Measurements from ENCODE around the gene DCBLD1. TPM values are rescaled to one million over a fixed set of nuclear protein-coding genes. Genes with fewer than 3 reads are reported as not detected.

Gene DCBLD1
- total RNA-seq, 1 experiment from 2014 or later = 19.5 TPM

DNA sequence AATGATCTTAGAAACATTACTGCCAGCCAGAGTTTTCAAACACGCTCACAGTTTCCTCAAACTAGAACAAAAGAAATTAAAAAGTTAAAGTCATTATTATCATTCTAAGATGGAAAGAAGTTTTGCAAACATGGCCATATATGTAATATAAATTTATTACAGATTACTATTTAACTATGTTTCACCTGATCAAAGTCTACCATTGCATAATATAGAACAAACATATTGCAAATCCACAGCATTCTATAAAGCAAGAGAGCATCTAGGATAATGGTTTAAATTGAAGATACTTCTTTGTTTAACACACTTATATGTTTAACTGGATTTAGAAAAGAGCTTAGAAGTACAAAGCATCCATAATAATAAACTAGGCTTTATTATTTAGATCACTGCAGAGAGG lies 26.2 kb upstream of the DCBLD1 start:
- Histone ChIP-seq H3K4me1 (ENCODE audit: control insufficient read depth in 1 of 2, insufficient read depth in 2 of 2, low read length in 2 of 2) (no peaks in the 10 kb centered on the region), H3K36me3 (ENCODE audit: control insufficient read depth in 1 of 2, insufficient read depth in 2 of 2, low read length in 2 of 2) (no peaks in the 10 kb centered on the region), H3K9me2 (ENCODE audit: insufficient read depth) (no peaks in the 10 kb centered on the region), H3K27me3 (ENCODE audit: insufficient read depth, low read length) (no peaks in the 10 kb centered on the region), H3K4me2 (ENCODE audit: low read length) (no peak overlapping the region), H3K27ac (ENCODE audit: low read depth, low read length) (no peak overlapping the region), H3K9ac (ENCODE audit: low read length) (no peak overlapping the region), H2AFZ (ENCODE audit: low read depth, low read length, poor library complexity, severe bottlenecking) (no peak overlapping the region), H4K20me1 (ENCODE audit: insufficient read depth) (no peaks in the 10 kb centered on the region), H3K4me3 (replicated peaks in 1 of 2; ENCODE audit: low read depth in 1 of 2, low read length in 2 of 2) (no peak overlapping the region), H3K9me3 (ENCODE audit: control insufficient read depth in 1 of 2, insufficient read depth in 1 of 2, low read depth in 1 of 2, low read length in 2 of 2) (no peaks in the 10 kb centered on the region), H3K79me2 (ENCODE audit: insufficient read depth, low read length) (no peaks in the 10 kb centered on the region)
- ChIA-PET RAD21 (ENCODE audit: low non-redundant PET in 1 of 2, low total read pairs in 2 of 2, uncharacterized antibody in 2 of 2, unreplicated experiment in 2 of 2) (no interaction called here), POLR2A (no interaction called here), CTCF (interaction anchor here (1.0 kb wide), 1 partner anchor 16 kb away, joined by 3 read pairs; no protein-coding TSS in a partner anchor)
- no peak for ATAC-seq
- no peak for DNase-seq (ENCODE audit: low read depth, low spot score)
- TF ChIP-seq CEBPB (IDR thresholded peaks at IDR 0.05; ENCODE audit: low read depth) (no peak), POLR2A (IDR thresholded peaks at IDR 0.05; ENCODE audit: borderline replicate concordance, extremely low read depth, insufficient read depth, insufficient read length) (no peak), EGR1 (IDR thresholded peaks at IDR 0.05; ENCODE audit: low read depth) (no peak), EZH2 (IDR thresholded peaks at IDR 0.05) (no peak), RAD21 (IDR thresholded peaks at IDR 0.05; ENCODE audit: low read depth) (no peak)
- TF ChIP-seq, protein P1, sequence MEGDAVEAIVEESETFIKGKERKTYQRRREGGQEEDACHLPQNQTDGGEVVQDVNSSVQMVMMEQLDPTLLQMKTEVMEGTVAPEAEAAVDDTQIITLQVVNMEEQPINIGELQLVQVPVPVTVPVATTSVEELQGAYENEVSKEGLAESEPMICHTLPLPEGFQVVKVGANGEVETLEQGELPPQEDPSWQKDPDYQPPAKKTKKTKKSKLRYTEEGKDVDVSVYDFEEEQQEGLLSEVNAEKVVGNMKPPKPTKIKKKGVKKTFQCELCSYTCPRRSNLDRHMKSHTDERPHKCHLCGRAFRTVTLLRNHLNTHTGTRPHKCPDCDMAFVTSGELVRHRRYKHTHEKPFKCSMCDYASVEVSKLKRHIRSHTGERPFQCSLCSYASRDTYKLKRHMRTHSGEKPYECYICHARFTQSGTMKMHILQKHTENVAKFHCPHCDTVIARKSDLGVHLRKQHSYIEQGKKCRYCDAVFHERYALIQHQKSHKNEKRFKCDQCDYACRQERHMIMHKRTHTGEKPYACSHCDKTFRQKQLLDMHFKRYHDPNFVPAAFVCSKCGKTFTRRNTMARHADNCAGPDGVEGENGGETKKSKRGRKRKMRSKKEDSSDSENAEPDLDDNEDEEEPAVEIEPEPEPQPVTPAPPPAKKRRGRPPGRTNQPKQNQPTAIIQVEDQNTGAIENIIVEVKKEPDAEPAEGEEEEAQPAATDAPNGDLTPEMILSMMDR (IDR thresholded peaks at IDR 0.05 in 2 of 3, conservative IDR thresholded peaks at IDR 0.05 in 1 of 3; ENCODE audit: borderline replicate concordance in 1 of 3, insufficient read depth in 1 of 3, low read depth in 2 of 3, low read length in 2 of 3) = no peak
- intact Hi-C loops (cut with micrococcal nuclease) = no loop called here
- no TSS peak for BruUV-seq (replicated peaks)

DNA sequence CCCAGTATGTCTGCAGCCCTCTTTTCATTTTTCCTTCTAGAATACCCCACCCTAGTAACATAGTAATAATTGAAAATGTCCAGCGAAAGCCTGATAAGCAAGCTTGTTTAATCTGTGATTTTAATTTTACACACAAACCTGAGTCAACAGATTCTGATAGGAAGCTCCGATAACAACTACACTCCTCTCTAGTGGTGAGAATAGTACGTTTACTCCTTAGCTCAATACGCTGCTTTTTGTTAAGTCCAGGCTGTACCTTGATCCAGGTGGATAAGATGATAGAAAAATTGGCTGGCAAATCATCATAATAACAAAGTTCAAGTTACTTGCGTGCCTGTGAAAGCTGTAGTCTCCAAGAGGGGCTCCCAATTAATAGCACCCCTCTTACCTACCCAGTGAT lies 25.5 kb upstream of the DCBLD1 start:
- no peaks in the 10 kb centered on the region for H3K36me3 ChIP-seq (ENCODE audit: control insufficient read depth in 1 of 2, insufficient read depth in 2 of 2, low read length in 2 of 2)
- H3K27ac ChIP-seq (ENCODE audit: low read depth, low read length) = no peak overlapping the region
- no peak overlapping the region for H2AFZ ChIP-seq (ENCODE audit: low read depth, low read length, poor library complexity, severe bottlenecking)
- intact Hi-C loops (cut with micrococcal nuclease) = no loop called here
- H3K4me3 ChIP-seq (replicated peaks in 1 of 2; ENCODE audit: low read depth in 1 of 2, low read length in 2 of 2) = no peak overlapping the region
- no peaks in the 10 kb centered on the region for H3K9me3 ChIP-seq (ENCODE audit: control insufficient read depth in 1 of 2, insufficient read depth in 1 of 2, low read depth in 1 of 2, low read length in 2 of 2)
- H3K27me3 ChIP-seq (ENCODE audit: insufficient read depth, low read length) = no peaks in the 10 kb centered on the region
- DNase-seq (ENCODE audit: low read depth, low spot score) = no peak
- CTCF ChIA-PET = interaction anchor here (1.0 kb wide), 1 partner anchor 15 kb away, joined by 3 read pairs; no protein-coding TSS in a partner anchor
- no peak for ATAC-seq
- no peaks in the 10 kb centered on the region for H3K4me1 ChIP-seq (ENCODE audit: control insufficient read depth in 1 of 2, insufficient read depth in 2 of 2, low read length in 2 of 2)
- no peak overlapping the region for H3K4me2 ChIP-seq (ENCODE audit: low read length)
- POLR2A ChIA-PET = no interaction called here
- no TSS peak for BruUV-seq (replicated peaks)
- H3K9ac ChIP-seq (ENCODE audit: low read length) = no peak overlapping the region
- H3K79me2 ChIP-seq (ENCODE audit: insufficient read depth, low read length) = no peaks in the 10 kb centered on the region
- RAD21 ChIA-PET (ENCODE audit: low non-redundant PET in 1 of 2, low total read pairs in 2 of 2, uncharacterized antibody in 2 of 2, unreplicated experiment in 2 of 2) = no interaction called here
- H4K20me1 ChIP-seq (ENCODE audit: insufficient read depth) = no peaks in the 10 kb centered on the region
- H3K9me2 ChIP-seq (ENCODE audit: insufficient read depth) = no peaks in the 10 kb centered on the region
- no peak for TF ChIP-seq EGR1 (IDR thresholded peaks at IDR 0.05; ENCODE audit: low read depth)
- TF ChIP-seq RAD21 (IDR thresholded peaks at IDR 0.05; ENCODE audit: low read depth) = no peak
- TF ChIP-seq SP1 (IDR thresholded peaks at IDR 0.05; ENCODE audit: low read depth) = no peak
- TF ChIP-seq FOSL1 (IDR thresholded peaks at IDR 0.05; ENCODE audit: low read depth) = no peak
- no peak for TF ChIP-seq ELF1 (IDR thresholded peaks at IDR 0.05; ENCODE audit: borderline replicate concordance, low read depth)
- no peak for TF ChIP-seq ZFX (IDR thresholded peaks at IDR 0.05)
- no peak for TF ChIP-seq TCF7L2 (IDR thresholded peaks at IDR 0.05; ENCODE audit: borderline replicate concordance, extremely low read depth, insufficient read depth, insufficient read length)
- TF ChIP-seq CEBPB (IDR thresholded peaks at IDR 0.05; ENCODE audit: low read depth) = no peak
- no peak for TF ChIP-seq JUND (IDR thresholded peaks at IDR 0.05)
- TF ChIP-seq SRF (IDR thresholded peaks at IDR 0.05; ENCODE audit: low read depth) = no peak
- TF ChIP-seq, protein P2, sequence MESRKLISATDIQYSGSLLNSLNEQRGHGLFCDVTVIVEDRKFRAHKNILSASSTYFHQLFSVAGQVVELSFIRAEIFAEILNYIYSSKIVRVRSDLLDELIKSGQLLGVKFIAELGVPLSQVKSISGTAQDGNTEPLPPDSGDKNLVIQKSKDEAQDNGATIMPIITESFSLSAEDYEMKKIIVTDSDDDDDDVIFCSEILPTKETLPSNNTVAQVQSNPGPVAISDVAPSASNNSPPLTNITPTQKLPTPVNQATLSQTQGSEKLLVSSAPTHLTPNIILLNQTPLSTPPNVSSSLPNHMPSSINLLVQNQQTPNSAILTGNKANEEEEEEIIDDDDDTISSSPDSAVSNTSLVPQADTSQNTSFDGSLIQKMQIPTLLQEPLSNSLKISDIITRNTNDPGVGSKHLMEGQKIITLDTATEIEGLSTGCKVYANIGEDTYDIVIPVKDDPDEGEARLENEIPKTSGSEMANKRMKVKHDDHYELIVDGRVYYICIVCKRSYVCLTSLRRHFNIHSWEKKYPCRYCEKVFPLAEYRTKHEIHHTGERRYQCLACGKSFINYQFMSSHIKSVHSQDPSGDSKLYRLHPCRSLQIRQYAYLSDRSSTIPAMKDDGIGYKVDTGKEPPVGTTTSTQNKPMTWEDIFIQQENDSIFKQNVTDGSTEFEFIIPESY (IDR thresholded peaks at IDR 0.05; ENCODE audit: extremely low read depth, insufficient replicate concordance, low read length) = no peak
- no peak for TF ChIP-seq EZH2 (IDR thresholded peaks at IDR 0.05)
- TF ChIP-seq, protein P1 (IDR thresholded peaks at IDR 0.05 in 2 of 3, conservative IDR thresholded peaks at IDR 0.05 in 1 of 3; ENCODE audit: borderline replicate concordance in 1 of 3, insufficient read depth in 1 of 3, low read depth in 2 of 3, low read length in 2 of 3) = no peak
- no peak for TF ChIP-seq ZNF274 (IDR thresholded peaks at IDR 0.05; ENCODE audit: low read depth, low read length)
